ENCODE measurements around the gene TBC1D16. TPM values are rescaled to one million over a fixed set of nuclear protein-coding genes. Genes with fewer than 3 reads are reported as not detected.

Gene TBC1D16
- total RNA-seq, 3 donors from 2014 or later: 10.9 to 23.4 (median 22.1) TPM

GRCh38 chr17:80031691-80032430 lies 3.8 kb downstream of the TBC1D16 start:
- no peaks in the 10 kb centered on the region for H3K36me3 ChIP-seq (ENCODE audit: low read depth)
- TF ChIP-seq, protein P1, sequence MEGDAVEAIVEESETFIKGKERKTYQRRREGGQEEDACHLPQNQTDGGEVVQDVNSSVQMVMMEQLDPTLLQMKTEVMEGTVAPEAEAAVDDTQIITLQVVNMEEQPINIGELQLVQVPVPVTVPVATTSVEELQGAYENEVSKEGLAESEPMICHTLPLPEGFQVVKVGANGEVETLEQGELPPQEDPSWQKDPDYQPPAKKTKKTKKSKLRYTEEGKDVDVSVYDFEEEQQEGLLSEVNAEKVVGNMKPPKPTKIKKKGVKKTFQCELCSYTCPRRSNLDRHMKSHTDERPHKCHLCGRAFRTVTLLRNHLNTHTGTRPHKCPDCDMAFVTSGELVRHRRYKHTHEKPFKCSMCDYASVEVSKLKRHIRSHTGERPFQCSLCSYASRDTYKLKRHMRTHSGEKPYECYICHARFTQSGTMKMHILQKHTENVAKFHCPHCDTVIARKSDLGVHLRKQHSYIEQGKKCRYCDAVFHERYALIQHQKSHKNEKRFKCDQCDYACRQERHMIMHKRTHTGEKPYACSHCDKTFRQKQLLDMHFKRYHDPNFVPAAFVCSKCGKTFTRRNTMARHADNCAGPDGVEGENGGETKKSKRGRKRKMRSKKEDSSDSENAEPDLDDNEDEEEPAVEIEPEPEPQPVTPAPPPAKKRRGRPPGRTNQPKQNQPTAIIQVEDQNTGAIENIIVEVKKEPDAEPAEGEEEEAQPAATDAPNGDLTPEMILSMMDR (IDR thresholded peaks at IDR 0.05): no peak

DNA sequence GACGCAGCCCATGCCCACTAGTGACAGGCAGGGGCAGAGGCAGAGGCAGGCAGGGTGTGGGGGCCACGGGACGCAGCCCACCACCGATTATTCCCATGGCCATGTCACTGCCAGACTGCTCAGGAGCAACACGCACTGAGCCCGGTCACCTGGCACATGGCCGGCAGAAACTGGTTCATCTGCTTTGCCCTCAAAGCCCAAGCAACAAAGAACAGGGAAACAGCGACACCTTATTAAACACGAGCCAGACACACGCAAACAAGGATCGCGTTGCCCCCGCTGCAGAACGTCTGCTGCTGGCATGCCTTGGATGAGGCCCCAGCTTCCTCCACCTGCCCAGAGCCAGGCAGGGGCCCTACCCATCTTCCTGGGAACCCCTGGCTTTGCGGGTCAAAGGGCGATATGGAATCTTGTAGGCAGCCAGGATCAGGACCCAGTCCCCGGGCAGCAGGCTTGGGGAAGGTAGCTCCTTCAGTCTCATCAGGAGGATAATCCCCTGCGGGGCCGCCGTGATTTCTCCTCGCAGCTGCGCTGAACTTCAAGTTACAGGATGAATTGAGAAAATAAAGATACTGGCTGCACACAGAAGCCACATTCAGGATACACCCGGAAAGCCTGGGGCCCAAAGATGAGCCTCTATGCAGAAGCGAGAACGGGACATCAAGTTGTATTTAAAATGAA lies 4.8 kb downstream of the TBC1D16 start:
- Histone ChIP-seq H3K36me3 (ENCODE audit: low read depth) (no peaks in the 10 kb centered on the region), H3K4me3 (no peak overlapping the region), H3K4me1 (ENCODE audit: low read depth) (peaks cover 17% of the 10 kb centered on the region), H3K9me3 (no peaks in the 10 kb centered on the region)
- DNase-seq (peak; percentile 77 to 80 (median 80)), ATAC-seq (peak; percentile 77)
- TF ChIP-seq, protein P1 (IDR thresholded peaks at IDR 0.05): no peak
- intact Hi-C loops (cut with DNase I, micrococcal nuclease): no loop called here

More at GRCh38 chr17:80031691-80032430, 3.8 kb downstream of the TBC1D16 start:
- Histone ChIP-seq H3K4me1 (ENCODE audit: low read depth) (peaks cover 17% of the 10 kb centered on the region), H3K4me3 (no peak overlapping the region), H3K9me3 (no peaks in the 10 kb centered on the region)
- DNase-seq (peak in 1 of 3 donors; percentile 11), ATAC-seq (no peak)
- intact Hi-C loops (cut with DNase I, micrococcal nuclease): no loop called here

GRCh38 chr17:80029258-80029974 lies 6.3 kb downstream of the TBC1D16 start:
- H3K9me3 ChIP-seq: no peaks in the 10 kb centered on the region
- TF ChIP-seq, protein P1 (IDR thresholded peaks at IDR 0.05): no peak
- no peaks in the 10 kb centered on the region for H3K36me3 ChIP-seq (ENCODE audit: low read depth)
- intact Hi-C loops (cut with DNase I, micrococcal nuclease): no loop called here
- ATAC-seq (peak; percentile 44), DNase-seq (peak; percentile 53 to 73 (median 56))
- no peak overlapping the region for H3K4me3 ChIP-seq
- peaks cover 17% of the 10 kb centered on the region for H3K4me1 ChIP-seq (ENCODE audit: low read depth)

GRCh38 chr17:80028030-80028429 lies 7.6 kb downstream of the TBC1D16 start:
- peaks cover 20% of the 10 kb centered on the region for H3K4me1 ChIP-seq (ENCODE audit: low read depth)
- intact Hi-C loops (cut with DNase I, micrococcal nuclease): no loop called here

GRCh38 chr17:80027043-80027435 lies 8.6 kb downstream of the TBC1D16 start:
- peaks cover 20% of the 10 kb centered on the region for H3K4me1 ChIP-seq (ENCODE audit: low read depth)

More at GRCh38 chr17:80028030-80028429, 7.6 kb downstream of the TBC1D16 start:
- no peaks in the 10 kb centered on the region for H3K36me3 ChIP-seq (ENCODE audit: low read depth)
- no peaks in the 10 kb centered on the region for H3K9me3 ChIP-seq
- ATAC-seq (no peak), DNase-seq (peak in 1 of 3 donors; percentile 5)
- TF ChIP-seq, protein P1 (IDR thresholded peaks at IDR 0.05): no peak
- no peak overlapping the region for H3K4me3 ChIP-seq

More at GRCh38 chr17:80027043-80027435, 8.6 kb downstream of the TBC1D16 start:
- DNase-seq (no peak), ATAC-seq (no peak)
- Histone ChIP-seq H3K9me3 (no peaks in the 10 kb centered on the region), H3K4me3 (no peak overlapping the region), H3K36me3 (ENCODE audit: low read depth) (no peaks in the 10 kb centered on the region)
- TF ChIP-seq, protein P1 (IDR thresholded peaks at IDR 0.05): no peak
- intact Hi-C loops (cut with DNase I, micrococcal nuclease): no loop called here

Data from mucosa of descending colon (tissue), 3 donors.